HG02678 (cell line): ENCODE data around the gene GREB1L.
"Not testable (repeated sequence)": the region's sequence is repeated elsewhere in the genome, so short reads cannot be mapped to it uniquely, and the experiment has no call there.

Experiments
- ATAC-seq: cut with Tn5 transposase; IDR thresholded peaks from one replicate; pipeline ENCODE4 v1.9.1; 2021; ENCODE audit warnings: mild to moderate bottlenecking, moderate library complexity; ENCODE audit not compliant: unreplicated experiment

The GREB1L gene

DNA sequence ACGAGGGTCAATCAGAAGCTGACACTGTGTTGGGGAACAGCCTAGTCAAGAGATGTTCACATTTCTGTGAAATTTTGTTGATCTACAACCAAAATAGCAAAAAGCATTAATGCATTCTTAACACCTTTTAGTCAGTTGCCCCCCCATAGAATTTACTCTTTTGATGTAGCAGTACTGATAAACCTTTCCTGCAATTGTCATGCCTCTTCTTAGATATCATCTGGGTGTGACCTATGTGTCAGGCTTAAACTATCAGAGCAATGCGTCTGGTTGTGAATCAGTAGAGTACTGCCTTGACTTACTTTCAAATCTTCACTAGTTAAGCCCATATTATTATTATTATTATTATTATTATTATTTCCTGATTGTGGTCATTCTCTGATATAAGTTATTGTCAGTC, 61.9 kb downstream of the GREB1L start:
- ATAC-seq = no peak

DNA sequence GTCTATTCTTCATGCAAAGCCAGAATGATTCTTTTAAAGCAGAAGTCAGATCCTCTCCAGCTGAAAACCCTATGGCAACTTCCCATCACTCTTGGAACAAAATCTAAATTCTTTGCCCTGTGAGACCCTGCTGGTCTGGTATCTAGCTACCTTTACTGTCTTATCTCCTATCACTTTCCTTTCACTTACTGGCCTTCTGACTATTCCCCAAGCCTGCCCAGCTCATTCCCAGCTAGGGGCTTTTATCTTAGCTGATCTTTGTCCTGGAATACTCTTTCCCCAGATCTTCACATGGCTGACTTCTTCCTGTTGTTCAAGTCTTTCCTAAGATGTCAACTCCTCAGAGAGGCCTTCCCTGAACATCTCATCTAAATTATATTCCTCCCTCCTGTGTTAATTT, 63.6 kb downstream of the GREB1L start:
- no peak for ATAC-seq

DNA sequence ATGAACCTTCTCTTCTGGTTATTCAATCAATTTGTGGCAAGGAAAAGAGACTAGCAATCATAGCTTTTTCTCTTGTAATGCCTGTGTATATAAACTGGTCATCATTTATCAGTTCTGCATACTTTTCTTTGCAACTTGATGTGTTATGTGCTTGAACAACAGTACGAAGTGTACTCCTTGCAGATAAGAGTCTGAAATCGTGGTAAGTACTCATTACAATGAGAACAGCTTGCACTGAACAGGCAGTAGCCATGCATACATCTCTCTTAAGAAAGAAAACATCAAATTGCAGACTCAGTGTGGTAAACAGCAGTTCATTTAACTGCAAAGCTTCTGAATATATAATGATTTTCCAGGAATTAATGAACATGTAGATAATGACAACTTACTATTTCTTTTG, 64.3 kb downstream of the GREB1L start:
- ATAC-seq = no peak

DNA sequence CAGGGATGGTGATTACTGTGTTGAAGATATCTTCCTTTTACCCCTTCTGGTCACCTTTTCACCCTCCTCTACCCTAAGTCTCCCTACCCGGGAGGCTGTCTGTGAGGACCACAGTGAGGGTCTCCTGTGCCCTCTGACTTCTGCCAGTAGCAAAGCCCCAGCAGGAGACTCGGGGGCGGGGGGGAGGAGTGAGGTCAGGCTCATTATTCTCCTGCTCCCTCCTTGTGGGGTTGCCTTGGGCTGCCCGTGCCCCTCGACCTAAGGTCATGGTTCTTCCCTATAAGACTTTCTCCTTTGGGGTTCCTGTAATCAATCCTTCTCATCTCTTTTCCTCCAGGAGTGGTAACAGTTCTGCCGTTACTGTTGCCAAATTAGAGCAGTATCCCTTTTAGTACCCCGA, 65.5 kb downstream of the GREB1L start:
- ATAC-seq = no peak

DNA sequence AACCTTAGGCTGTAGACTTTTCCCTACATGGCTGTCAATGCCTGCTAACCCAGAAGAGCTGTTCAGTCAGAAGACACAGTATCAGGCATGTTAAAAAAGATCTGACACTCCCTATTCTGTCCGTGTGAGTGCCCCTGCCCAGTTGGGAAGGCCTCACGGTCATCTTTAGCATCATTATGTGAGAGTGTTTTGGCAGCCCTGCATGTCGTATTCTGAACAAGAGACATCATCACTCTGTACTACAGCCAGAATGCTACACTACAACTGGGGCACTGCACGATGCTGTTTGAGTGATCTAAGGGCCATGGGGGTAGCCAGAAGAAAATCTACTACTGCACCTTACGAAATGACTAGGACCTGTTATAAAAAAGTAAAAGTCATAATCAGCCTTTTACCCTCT, 67.2 kb downstream of the GREB1L start:
- no peak for ATAC-seq

DNA sequence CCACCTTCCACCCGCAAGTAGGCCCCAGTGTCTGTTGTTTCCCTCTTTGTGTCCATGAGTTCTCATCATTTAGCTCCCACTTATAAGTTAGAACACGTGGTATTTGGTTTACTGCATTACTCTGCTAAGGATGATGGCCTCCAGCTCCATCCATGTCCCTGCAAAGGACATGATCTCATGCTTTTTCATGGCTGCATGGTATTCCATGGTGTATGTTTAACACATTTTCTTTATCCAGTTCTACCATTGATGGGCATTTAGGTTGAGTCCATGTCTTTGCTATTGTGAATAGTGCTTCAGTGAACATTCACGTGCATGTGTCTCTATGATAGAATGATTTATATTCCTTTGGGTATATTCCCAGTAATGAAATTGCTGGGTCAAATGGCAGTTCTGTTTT, 69.9 kb downstream of the GREB1L start:
- not testable (repeated sequence) for ATAC-seq

DNA sequence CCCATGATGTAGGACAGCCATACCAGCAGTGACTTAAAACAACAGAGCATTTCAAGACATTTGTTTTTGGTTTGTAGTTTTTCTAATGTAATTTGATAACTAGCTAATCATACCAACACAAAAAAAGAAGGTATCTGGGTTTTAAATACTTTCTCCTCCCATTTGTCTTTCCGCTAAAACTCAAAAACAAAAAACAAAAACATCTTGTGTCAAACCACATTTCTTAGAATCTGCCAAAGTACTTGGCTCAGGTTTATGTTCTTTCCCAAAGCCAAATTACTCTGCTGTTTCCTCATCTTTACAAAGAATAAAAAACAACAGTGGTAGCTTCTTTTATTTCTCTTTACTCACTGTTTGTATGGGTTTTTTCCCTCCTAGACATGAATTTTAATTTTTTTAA, 71.5 kb downstream of the GREB1L start:
- ATAC-seq = no peak

DNA sequence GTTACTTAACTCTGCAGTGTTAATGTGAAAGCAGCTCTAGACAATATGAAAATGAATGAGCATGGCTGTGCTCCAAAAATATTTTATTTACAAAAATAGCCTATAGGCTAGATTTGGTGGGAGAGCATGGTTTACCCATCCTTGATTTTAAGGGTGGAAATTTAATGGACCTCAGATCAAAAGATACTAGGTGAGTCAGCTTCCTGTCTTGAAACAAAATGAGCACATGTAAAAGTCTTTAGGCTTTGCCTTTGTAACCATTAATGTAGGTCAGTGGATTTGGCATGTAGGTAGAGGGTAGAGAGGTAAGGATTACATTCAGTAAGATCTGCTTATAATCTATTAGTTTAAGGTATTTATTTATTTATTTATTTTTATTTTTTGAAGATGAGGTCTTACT, 72.7 kb downstream of the GREB1L start:
- no peak for ATAC-seq

DNA sequence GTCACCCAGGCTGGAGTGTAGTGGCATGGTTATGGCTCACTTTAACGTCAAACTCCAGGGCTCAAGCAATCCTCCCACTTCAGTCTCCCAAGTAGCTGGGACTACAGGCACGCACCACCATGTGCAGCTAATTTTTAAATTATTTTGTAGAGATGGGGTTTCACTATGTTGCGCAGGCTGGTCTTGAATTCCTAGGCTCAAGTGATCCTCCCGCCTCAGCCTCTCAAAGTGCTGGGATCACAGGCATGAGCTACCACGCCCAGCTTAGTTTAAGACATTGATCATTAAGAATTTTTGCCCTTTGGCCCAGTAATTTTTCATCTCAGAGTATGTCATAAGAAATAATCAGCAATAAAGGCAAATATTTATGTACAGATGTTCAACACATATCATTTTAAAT, 73.1 kb downstream of the GREB1L start:
- not testable (repeated sequence) for ATAC-seq

DNA sequence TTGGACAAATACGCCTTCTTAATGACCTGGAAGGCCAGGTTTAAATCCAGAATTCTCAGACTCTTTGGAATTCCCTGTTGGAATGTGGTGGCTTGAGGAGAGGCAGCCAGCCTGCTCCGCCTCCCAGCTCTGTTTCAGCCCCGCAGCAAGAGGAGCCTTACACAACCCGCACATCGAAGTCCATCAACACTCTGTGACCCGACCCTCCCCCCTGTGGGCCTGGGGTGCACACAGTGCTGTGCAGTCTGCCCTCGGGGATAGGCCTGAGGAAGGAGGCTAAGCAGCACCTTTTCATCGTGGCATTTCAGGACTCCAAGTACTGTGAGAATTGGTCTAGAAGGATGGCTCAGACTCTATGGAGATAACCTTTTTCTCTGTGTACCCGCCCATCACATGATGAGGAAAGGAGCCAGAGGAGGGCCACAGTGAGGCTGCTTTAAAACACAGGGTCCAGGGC, 73.7 kb downstream of the GREB1L start:
- ATAC-seq = no peak

DNA sequence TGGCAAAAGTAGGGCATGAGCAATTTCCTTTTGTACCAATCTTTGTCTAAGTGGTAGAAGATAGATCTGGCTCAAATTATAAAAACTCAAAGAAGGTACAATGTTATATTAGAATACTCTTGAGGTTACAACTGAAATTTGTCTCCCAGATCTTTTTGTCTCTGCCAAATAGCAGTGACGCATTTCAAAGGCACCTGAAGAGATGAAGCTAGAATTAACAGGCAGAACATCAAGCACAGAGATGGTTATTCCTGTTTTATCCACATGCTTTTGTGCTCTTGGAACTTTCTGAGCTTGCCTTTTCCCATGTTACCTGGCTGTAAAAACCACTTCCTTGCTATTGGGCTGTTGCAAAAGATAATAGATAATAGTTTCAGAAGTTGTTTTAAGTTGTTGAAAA, 74.3 kb downstream of the GREB1L start:
- no peak for ATAC-seq

DNA sequence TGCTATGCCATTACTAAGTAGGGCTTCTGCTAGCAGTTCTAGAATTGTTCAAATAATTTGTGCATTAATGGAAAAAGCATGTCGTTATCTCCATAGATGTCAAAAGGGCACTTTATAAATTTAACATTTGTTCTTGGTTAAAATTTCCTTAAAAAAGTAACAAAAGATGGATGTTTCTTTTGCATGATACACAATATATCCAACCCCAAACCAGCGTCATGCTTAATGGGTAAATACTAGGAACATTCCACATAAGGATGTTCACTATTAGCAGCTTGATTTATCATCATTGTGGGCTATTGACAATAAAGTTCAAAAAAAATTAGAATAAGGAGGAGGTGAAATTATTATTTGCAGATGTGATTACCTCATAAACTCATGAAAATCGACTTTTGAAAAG, 79.7 kb downstream of the GREB1L start:
- ATAC-seq = no peak

DNA sequence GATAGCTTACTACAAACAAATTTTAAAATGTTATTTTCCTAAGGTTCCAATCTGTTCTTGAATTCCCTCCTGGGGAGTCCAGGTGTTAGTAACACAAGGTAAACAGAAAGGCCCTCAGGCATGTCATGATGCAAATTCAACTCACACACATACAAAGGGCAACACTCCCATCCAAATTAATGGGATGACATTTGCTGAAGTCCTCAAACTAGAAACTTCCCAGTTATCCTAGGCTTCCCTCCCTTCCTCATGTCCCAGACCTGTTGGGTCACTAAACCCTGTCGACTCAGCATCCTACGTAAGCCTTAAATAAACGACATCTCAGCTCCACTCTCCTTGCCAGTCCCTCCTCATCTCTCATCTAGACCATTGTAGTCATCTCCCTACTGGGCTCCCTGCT, 85.1 kb downstream of the GREB1L start:
- no peak for ATAC-seq

DNA sequence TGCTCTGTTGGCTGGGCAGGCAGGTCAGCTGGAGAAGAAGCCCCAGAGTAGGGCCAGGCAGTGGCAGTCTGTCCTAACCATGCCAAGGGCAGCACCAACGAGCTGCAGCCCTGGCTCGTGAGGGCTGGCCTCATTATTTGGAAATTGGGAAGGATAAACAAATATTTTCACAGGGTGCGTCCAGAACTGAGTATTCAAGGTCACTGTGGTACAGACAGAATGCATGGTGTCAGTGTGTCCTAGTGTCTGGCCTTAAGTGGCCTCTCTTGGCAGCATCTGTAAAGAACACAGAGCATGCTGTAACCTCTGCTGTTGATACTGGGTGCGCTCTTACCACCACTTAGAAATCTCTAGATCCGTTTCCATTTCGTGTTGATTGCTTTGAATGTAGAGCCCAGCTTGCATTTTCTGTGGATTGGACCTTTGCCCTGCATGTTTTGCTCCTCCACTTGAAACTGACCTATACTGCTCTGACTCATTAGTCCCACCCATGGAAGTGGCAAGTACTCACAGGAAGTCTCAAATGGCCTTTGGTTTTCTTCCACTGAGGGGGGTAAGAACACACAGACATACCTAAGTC, 88.2 kb downstream of the GREB1L start:
- no peak for ATAC-seq

DNA sequence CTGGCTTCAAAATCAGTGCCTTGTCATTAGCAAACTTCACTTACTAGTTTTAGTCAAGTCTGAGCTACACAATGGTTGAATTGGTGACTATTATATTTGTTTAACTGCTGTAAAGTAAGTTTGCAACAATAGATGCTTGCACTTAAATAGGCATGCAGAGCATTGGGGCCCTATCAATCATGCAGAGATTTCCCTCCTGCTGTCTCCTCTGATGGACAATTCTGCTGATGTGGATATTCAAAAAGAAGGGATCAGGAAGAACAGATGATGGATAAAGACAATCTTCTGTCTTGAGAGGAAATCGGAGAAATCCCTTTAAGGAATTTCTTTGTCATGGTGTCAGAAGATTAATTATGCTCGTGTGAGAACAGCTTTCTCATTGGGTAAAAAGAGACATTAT, 89.0 kb downstream of the GREB1L start:
- no peak for ATAC-seq

DNA sequence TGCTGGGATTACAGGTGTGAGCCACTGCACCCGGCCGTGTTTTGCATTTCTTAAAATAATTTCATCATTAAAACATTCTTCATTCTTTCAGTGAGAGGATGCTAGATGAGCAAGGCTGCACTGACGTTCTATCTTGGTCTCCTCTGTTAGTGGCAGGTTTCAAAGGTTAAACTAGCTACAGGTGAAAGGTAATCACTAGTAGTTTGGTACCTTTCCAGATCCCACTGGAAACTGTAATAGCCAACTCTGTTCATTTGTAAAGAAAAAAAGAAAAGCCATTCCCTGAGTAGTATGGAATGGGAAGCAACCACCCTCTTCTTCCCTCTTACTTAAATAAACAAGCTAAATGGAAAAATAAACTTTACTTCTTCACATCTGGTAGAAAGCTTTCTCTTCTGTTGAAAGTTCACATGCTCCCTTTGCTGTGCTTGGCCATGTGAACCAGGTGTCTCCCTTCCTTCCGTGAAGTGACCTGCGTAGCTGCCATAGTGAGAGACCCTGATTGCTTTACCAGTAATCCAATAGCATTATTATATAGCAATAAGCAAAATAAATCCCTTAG, 94.0 kb downstream of the GREB1L start:
- no peak for ATAC-seq

DNA sequence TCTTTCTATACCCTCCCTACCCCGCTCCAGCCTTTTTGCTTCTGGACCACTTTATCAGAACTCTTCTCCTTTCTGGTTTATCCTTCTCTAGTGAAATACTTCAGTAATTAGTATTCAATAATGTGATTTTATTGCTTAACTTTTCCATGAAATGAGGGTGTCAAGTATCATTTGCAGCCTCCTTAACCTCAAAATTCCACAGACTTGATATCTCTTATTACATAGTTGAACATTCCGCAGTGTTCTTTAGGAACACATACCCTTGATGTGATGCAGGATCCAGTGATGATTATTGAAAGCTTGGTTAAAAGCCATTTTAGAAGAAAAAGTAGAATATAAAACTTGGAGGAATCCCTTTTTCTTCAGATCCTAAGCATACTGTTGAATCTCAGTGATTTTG, 94.8 kb downstream of the GREB1L start:
- ATAC-seq = no peak

DNA sequence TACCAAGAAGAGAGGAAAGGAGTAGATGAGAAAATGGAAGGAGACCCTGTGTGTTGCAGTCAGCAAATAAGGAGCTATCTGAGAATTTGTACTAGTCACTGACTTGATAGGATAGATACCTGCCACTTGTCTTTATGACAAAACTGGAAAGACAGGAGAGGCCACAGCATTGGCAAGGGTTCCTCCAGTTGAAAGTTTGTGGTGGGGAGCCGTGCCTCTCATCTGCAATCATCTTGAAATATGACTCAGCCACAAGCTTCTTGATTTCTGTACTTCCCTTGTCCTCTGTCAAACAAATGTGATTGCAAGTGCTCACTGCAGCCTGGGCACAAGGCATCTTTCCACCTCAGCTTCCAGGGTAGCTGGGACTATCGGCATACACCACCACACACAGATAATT, 99.1 kb downstream of the GREB1L start:
- no peak for ATAC-seq

DNA sequence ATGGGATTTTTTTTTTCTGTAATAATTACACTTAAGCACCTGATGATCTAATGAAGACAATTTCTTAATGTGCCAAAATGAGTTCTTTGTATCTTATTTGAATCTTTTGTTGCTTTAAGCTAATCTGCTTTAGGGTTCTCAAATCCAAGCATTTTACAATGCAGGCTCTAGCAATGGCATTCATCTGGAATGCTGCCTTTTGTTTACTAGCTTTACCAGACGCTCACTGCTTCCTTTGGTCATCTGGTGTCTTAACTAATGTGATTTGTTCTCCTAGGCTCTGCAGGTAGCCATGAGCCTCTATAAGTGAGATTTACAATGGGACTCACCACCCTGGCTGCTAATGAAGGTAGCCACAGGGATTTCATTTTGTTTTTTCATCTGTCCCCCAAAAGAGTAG, 100.3 kb downstream of the GREB1L start:
- no peak for ATAC-seq

DNA sequence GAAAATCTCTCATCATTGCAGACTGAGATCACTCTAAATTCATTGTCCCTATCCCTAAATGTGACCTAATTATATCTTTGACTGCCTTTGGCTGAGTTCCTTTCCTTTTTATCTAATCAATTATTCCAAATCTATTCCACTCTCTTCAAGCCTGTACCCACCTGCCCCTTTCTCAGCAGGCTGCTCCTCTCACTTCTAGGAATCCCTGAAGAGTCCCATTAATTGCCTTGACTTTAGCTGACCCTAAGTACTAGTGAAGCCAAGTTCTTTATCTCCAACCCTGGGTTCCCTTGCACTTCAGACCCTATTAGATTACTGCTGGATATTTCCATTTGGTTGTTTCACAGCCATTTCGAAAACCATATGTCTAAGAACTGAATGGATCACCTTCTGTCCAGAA, 102.8 kb downstream of the GREB1L start:
- no peak for ATAC-seq

DNA sequence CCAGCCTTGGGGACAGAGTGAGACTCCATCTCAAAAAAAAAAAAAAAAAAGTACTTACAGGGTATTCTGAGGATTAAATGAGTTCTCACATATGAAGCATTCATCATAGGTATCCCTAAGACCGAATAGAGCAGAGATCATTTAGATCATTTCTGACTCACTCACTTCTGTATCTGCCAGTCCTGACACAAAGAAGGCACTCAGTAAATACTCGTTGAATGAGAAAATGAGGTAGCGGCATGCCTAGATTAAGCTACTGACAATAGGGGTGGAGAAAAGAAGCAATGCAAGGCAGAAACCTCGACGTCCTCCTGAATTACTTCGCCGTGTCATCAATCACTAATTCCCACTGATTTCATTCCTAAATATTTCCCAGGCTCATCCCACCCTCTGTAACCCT, 103.8 kb downstream of the GREB1L start:
- no peak for ATAC-seq

DNA sequence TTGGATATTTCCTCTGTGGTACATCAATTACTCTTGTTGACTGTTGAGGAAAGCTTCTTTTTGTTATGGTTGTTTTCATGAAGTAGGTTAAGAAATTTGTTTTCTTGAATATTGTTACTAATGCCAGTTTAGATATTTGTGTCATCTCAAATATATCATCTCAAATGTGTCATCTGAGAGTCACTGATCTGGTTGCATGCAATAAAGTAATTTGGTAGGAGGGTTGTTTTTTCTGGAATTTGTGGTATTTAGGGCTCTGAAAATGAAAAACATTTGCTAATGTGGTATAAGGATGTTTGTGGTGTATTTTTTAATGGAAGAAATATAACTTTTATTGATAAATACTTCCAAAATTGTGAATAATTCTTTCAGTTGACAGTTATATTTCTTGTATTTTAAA, 117.7 kb downstream of the GREB1L start:
- ATAC-seq = no peak

DNA sequence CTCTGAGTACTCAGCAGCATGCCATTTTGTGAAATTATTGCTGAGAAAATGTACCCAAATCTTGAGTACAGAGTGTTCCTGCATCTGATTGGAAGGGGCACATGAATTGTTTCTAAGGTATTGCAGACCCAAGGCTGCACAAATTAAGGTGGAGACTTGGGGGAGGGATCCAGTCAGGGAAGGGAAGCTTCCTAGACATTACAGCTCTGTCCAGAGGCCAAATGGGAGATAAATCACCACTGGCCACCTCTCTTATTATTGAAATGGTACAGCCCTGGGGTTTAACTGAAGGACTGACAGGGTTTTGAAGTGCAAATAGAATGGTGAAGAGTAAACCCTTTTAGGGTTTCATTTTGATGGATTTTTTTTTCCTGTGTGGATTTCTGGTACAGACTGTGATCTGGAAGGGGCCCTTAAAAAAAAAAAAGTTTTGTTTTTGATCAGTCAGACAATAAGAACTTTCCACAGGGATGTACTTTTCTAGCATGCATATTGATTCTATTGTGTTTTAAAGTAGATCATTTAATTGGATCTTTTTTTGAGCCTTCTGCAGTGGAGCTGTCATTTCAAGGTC, 119.4 kb downstream of the GREB1L start:
- ATAC-seq = no peak
